ENCODE results near the gene PNMA6E.
"Not testable (repeated sequence)": the region's sequence is repeated elsewhere in the genome, so short reads cannot be mapped to it uniquely, and the experiment has no call there.

Gene PNMA6E

GRCh38 chrX:153407736-153408135, 6.6 kb upstream of the PNMA6E start:
- DNase-seq = no peak

- DNase-seq = no peak
Observed at GRCh38 chrX:153406903-153407302, 5.8 kb upstream of the PNMA6E start.

- no peak for DNase-seq
Observed at GRCh38 chrX:153406011-153406410, 4.9 kb upstream of the PNMA6E start.

- DNase-seq = no peak
Observed at GRCh38 chrX:153405426-153405825, 4.3 kb upstream of the PNMA6E start.

GRCh38 chrX:153404333-153404732, 3.2 kb upstream of the PNMA6E start:
- not testable (repeated sequence) for DNase-seq

- peak; percentile 36 for DNase-seq
Observed at GRCh38 chrX:153400146-153401132, 711 bp downstream of the PNMA6E start.

GRCh38 chrX:153398275-153398960, 2.7 kb downstream of the PNMA6E start:
- no peak for DNase-seq

GRCh38 chrX:153397256-153397960, 3.7 kb downstream of the PNMA6E start:
- DNase-seq = no peak

- no peak for DNase-seq
Observed at GRCh38 chrX:153396320-153397195, 4.6 kb downstream of the PNMA6E start.

- DNase-seq = no peak
Observed at GRCh38 chrX:153395613-153396319, 5.4 kb downstream of the PNMA6E start.

GRCh38 chrX:153394612-153395011, 6.5 kb downstream of the PNMA6E start:
- DNase-seq = no peak

GRCh38 chrX:153392642-153393321, 8.4 kb downstream of the PNMA6E start:
- DNase-seq = no peak

GRCh38 chrX:153389460-153389768, 11.7 kb downstream of the PNMA6E start:
- DNase-seq = not testable (repeated sequence)

- no peak for DNase-seq
Observed at GRCh38 chrX:153388722-153389459, 12.3 kb downstream of the PNMA6E start.

GRCh38 chrX:153387987-153388721, 13.0 kb downstream of the PNMA6E start:
- no peak for DNase-seq

- no peak for DNase-seq
Observed at GRCh38 chrX:153387345-153387744, 13.8 kb downstream of the PNMA6E start.

- peak; percentile 2 for DNase-seq
Observed at GRCh38 chrX:153386097-153386496, 15.1 kb downstream of the PNMA6E start.

GRCh38 chrX:153384973-153385372, 16.2 kb downstream of the PNMA6E start:
- not testable (repeated sequence) for DNase-seq

GRCh38 chrX:153384390-153384789, 16.8 kb downstream of the PNMA6E start:
- no peak for DNase-seq
